RWPE1 (cell line): Measurements from ENCODE around the gene CHD9.

Source experiments
- CTCF ChIA-PET: fragments of 350-600 bp; sonication (Branson Sonifier 250); formaldehyde crosslinking; extraction: SDS; loops from one replicate; lab custom pipeline; 2021; lab: Yijun Ruan, JAX
- POLR2A ChIA-PET: fragments of 400-600 bp; formaldehyde crosslinking; extraction: SDS; loops from one replicate; lab custom pipeline; 2020; ENCODE audit warnings: antibody characterized with exemption; ENCODE audit not compliant: low non-redundant PET; lab: Yijun Ruan, JAX
- DNase-seq: peaks from one replicate; pipeline ENCODE4 v3.0.0; 2012; ENCODE audit warnings: low spot score
- H3K27ac ChIP-seq: fragments of 450-650 bp; 2 replicates; pipeline ENCODE4 v1.5.1; 2017
- TF ChIP-seq, protein P1 (sequence below): fragments of 450-650 bp; conservative IDR thresholded peaks from 2 replicates; pipeline ENCODE4 v1.5.1; 2017; ENCODE audit warnings: low read depth, mild to moderate bottlenecking

The CHD9 gene

GRCh38 chr16:53081032-53081424 is 26.2 kb downstream of the CHD9 start:
- ChIA-PET POLR2A (interaction anchor here (0.5 to 1.0 kb wide), 4 partner anchors 12 to 147 kb away, joined by 3 to 4 read pairs (median 4); no protein-coding TSS in a partner anchor), CTCF (interaction anchor here (1.6 to 2.6 kb wide), 2 partner anchors 26 to 104 kb away, joined by 3 to 17 read pairs; partner anchors contain the start of gene CHD9)
- H3K27ac ChIP-seq: peak overlapping the region; percentile 91
- no peak for DNase-seq
- TF ChIP-seq, protein P1, sequence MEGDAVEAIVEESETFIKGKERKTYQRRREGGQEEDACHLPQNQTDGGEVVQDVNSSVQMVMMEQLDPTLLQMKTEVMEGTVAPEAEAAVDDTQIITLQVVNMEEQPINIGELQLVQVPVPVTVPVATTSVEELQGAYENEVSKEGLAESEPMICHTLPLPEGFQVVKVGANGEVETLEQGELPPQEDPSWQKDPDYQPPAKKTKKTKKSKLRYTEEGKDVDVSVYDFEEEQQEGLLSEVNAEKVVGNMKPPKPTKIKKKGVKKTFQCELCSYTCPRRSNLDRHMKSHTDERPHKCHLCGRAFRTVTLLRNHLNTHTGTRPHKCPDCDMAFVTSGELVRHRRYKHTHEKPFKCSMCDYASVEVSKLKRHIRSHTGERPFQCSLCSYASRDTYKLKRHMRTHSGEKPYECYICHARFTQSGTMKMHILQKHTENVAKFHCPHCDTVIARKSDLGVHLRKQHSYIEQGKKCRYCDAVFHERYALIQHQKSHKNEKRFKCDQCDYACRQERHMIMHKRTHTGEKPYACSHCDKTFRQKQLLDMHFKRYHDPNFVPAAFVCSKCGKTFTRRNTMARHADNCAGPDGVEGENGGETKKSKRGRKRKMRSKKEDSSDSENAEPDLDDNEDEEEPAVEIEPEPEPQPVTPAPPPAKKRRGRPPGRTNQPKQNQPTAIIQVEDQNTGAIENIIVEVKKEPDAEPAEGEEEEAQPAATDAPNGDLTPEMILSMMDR: no peak

GRCh38 chr16:53081686-53082407 is 27.1 kb downstream of the CHD9 start:
- TF ChIP-seq, protein P1: no peak
- peak overlapping the region; percentile 91 for H3K27ac ChIP-seq
- no peak for DNase-seq
- ChIA-PET POLR2A (no interaction called here), CTCF (interaction anchor here (1.6 kb wide), 1 partner anchor 105 kb away, joined by 3 read pairs; no protein-coding TSS in a partner anchor)

- peak overlapping the region; percentile 78 for H3K27ac ChIP-seq
- DNase-seq: no peak
- TF ChIP-seq, protein P1: no peak
- CTCF ChIA-PET: interaction anchor here (0.5 to 1.6 kb wide), 2 partner anchors 16 to 106 kb away, joined by 3 to 4 read pairs; no protein-coding TSS in a partner anchor
- POLR2A ChIA-PET: no interaction called here
These were observed 27.7 kb downstream of the CHD9 start for GRCh38 chr16:53082509-53082908.

GRCh38 chr16:53083119-53083518 is 28.3 kb downstream of the CHD9 start:
- TF ChIP-seq, protein P1: no peak
- peak overlapping the region; percentile 78; the same call in 1 of the 2 replicates for H3K27ac ChIP-seq
- DNase-seq: peak; percentile 67
- ChIA-PET POLR2A (no interaction called here), CTCF (interaction anchor here (0.5 to 1.1 kb wide), 4 partner anchors 15 to 47 kb away, joined by 3 to 4 read pairs (median 4); partner anchors contain the start of gene CHD9)

GRCh38 chr16:53084141-53084541 is 29.4 kb downstream of the CHD9 start:
- ChIA-PET CTCF (interaction anchor here (0.7 to 1.1 kb wide), 2 partner anchors 15 to 29 kb away, joined by 3 to 4 read pairs; partner anchors contain the start of gene CHD9), POLR2A (interaction anchor here (0.6 kb wide), 1 partner anchor 11 kb away, joined by 4 read pairs; no protein-coding TSS in a partner anchor)
- H3K27ac ChIP-seq: peak overlapping the region; percentile 98
- TF ChIP-seq, protein P1: no peak
- DNase-seq: peak; percentile 76

DNA sequence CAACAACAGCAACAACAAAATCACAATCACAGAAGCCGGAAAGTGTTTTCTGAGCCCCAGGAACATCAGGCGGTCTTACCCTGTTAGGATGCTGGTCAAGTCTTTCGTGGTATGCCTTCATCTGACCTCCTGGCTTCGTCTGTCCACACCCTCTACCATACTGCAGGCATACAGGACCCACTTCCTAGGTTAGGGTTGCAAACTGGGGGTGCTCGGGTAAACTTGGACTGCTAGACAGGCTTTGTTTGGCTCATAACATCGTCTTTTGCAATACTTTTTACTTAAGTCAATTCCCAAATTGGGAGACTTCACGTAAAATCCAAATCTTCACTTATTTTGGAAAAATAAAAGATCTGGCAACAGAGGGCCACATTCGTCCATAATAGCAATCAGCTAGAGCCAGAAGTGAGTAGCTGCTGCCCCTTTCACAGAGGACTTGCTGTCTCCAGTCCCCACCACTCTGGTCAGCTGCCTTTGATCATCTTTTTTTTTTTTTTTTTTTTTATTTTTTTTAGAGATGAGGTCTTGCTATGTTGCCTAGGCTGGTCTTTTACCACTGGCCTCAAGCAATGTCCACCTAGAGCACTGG is 30.0 kb downstream of the CHD9 start:
- CTCF ChIA-PET: interaction anchor here (0.6 kb wide), 1 partner anchor 36 kb away, joined by 4 read pairs; no protein-coding TSS in a partner anchor
- peak overlapping the region; percentile 98 for H3K27ac ChIP-seq
- no peak for DNase-seq
- POLR2A ChIA-PET: no interaction called here
- TF ChIP-seq, protein P1: no peak
